BE2C (cell line): ENCODE measurements around the gene NR5A2.

Experiments used
- DNase-seq: peaks from one replicate; pipeline ENCODE4 v3.0.0-alpha.2; 2020
- H3K27me3 ChIP-seq: fragments of 250-450 bp; sonication (Bioruptor Pico); 2 replicates; pipeline ENCODE4 v1.5.1; 2020; ENCODE audit warnings: mild to moderate bottlenecking
- H3K36me3 ChIP-seq: fragments of 250-450 bp; sonication (Bioruptor Pico); 2 replicates; pipeline ENCODE4 v1.5.1; 2020; ENCODE audit warnings: mild to moderate bottlenecking
- H3K4me1 ChIP-seq: fragments of 250-450 bp; sonication (Bioruptor Pico); 2 replicates; pipeline ENCODE4 v1.5.1; 2020
- H3K4me3 ChIP-seq: 2 replicates; pipeline ENCODE4 v1.5.1; 2011; ENCODE audit warnings: low read depth, low read length
- H3K9me3 ChIP-seq: fragments of 250-450 bp; sonication (Bioruptor Pico); 2 replicates; pipeline ENCODE4 v1.5.1; 2020
- CTCF ChIP-seq: IDR thresholded peaks from 2 replicates; pipeline ENCODE4 v1.5.1; 2012; ENCODE audit warnings: mild to moderate bottlenecking, low read depth, low read length

Gene NR5A2

DNA sequence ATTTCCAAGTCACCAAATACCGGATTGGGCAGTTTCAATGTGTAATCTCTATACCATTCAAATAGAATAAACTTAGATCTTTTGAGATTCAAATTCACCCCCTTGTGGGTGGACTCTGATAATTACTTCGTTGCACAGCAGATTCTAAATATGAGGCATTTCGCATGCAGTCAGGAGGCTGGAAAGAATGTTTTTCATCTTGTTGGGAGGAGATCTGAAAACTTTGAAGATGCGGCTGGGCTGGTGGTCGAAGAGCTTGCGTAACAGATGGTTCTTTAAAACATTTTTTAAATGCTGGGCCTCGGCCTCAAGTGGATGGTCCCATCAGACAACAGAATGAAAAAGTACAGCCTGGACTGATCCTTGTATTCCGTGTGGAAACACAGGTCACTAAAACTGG is 10.4 kb downstream of the NR5A2 start:
- H3K4me1 ChIP-seq, result no peaks in the 10 kb centered on the region
- peaks cover 96% of the 10 kb centered on the region for H3K27me3 ChIP-seq
- H3K4me3 ChIP-seq, result no peak overlapping the region
- DNase-seq, result no peak
- no peak for TF ChIP-seq CTCF
- H3K9me3 ChIP-seq, result no peaks in the 10 kb centered on the region
- no peaks in the 10 kb centered on the region for H3K36me3 ChIP-seq

DNA sequence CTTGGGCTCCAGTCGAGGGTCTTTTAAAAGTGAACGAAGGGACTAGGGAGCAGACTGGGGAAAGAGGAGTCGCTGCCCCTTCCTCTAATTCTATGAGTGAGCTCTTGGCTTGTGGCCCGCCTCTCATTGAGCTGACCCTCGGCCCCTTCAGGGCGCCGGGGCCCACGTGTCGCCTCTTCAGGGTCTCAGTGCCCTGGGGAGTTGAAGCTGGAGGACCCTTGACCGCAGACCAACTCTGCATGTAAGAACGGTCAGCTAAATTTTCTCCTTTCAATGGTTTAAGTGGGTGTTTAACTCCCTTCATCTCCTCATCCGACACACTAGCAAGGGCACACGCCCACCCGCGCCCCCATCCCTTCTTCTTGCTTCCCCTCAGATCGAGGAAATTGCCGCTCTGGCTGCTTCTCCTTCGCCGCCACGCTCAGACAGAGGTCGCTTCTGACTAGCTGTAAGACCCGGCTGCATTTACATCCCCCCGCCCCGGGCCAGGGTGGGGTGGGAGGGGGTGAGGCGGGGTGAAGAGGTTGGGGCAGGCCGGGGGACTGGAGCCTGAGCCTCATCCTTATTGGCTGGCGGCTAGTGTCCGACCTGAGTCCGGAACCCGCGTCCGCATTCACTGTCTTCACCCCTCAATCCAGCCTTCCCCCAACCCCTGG is 10.9 kb downstream of the NR5A2 start:
- Histone ChIP-seq H3K36me3 (no peaks in the 10 kb centered on the region), H3K4me3 (no peak overlapping the region), H3K9me3 (no peaks in the 10 kb centered on the region), H3K4me1 (no peaks in the 10 kb centered on the region), H3K27me3 (peaks cover 96% of the 10 kb centered on the region)
- no peak for DNase-seq
- no peak for TF ChIP-seq CTCF

DNA sequence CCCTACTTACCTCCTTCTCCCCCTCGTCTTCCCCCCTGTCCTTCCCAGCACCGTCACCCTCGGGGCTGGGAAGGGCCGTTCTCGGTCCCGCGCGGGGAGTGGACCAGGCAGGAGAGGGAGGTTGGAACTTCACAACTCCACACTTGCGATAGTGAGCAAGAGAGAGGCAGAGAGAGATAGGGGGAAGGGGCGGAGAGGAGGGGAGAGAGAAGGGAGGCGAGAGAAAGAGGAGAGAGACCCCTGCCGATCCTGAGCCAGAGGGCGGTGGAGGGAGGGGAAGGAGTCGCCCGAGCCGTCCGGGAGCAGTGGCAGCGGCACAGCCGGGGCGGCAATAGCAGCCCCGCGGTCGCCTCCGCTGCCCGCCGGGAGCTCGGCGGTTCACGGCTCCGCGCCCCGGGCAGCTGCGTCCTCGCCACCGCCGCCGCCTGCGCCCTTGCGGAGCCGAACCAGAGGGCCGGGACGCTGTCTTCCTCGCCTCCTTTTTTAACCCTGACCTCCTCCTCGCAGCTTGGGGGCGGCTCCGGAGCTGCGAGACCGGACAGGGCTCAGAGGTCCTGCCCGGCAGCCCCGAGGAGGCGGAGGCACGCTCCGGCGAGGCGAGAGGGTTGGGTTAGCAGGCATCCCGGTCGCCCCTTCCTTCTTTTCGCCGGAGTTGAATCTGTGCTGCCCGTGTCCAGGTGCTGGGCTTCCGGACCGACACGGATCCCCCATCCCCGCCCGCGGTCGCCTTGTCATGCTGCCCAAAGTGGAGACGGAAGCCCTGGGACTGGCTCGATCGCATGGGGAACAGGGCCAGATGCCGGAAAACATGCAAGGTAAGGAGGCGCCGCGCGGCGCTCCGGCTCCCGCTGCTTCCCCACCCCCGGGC is 11.7 kb downstream of the NR5A2 start:
- no peaks in the 10 kb centered on the region for H3K9me3 ChIP-seq
- DNase-seq, result no peak
- TF ChIP-seq CTCF, result no peak
- peaks cover 95% of the 10 kb centered on the region for H3K27me3 ChIP-seq
- H3K36me3 ChIP-seq, result no peaks in the 10 kb centered on the region
- no peaks in the 10 kb centered on the region for H3K4me1 ChIP-seq
- 0 out of 2 replicates have a peak overlapping the region, but pooled peaks have one; percentile 8 for H3K4me3 ChIP-seq

GRCh38 chr1:200039849-200040474 is 12.5 kb downstream of the NR5A2 start:
- Histone ChIP-seq H3K27me3 (peaks cover 96% of the 10 kb centered on the region), H3K9me3 (no peaks in the 10 kb centered on the region), H3K4me3 (no peak overlapping the region), H3K36me3 (no peaks in the 10 kb centered on the region), H3K4me1 (no peaks in the 10 kb centered on the region)
- no peak for DNase-seq
- TF ChIP-seq CTCF, result no peak

DNA sequence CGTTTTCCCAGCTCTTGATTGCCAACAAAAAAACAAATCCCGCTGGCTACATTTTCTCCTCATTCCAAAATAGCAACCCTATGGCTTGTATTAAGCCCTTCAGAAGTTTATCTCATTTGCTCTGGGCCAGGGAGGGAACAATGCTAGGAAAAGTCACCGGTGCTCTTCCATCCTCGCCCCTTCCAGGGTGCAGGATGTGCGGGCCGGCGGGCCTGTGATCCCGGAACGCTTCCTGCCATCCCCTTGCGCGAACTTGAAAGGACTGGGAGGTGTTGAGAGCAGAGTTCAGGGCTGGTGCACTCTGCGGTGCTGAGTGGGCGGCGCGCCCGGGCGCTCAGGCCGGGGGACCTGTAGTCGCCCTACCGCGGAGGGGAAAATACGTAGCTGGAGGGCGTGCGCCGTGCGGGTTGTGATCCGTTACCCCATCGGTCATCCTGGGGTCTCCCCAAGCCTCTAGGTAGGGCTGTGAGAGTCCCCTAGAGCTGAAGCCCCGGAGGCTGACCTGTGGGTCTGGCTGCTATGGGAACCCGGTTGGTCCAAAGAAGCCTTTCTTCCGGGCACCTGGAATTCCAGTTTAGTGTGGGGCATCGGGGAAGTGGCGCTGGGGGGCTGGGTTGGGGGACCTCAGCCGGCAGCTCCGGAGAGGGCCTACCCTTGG is 13.1 kb downstream of the NR5A2 start:
- no peaks in the 10 kb centered on the region for H3K36me3 ChIP-seq
- H3K4me3 ChIP-seq, result no peak overlapping the region
- no peak for DNase-seq
- H3K4me1 ChIP-seq, result no peaks in the 10 kb centered on the region
- H3K9me3 ChIP-seq, result no peaks in the 10 kb centered on the region
- TF ChIP-seq CTCF, result no peak
- peaks cover 96% of the 10 kb centered on the region for H3K27me3 ChIP-seq
